Ascending aorta (tissue), 2 donors: ENCODE results near the gene OR52H1. TPM values are rescaled to one million over a fixed set of nuclear protein-coding genes. Genes with fewer than 3 reads are reported as not detected.

Experiments
- DNase-seq, 2 donors: peaks; one replicate each; pipeline ENCODE4 v3.0.0-alpha.2; 2019; ENCODE audit warnings: low spot score in 2 of 2
- H3K27ac ChIP-seq, 2 donors: fragments of 200-600 bp; sonication (generic); one replicate each; pipeline ENCODE4 v1.5.1; 2016 to 2017; ENCODE audit warnings: mild to moderate bottlenecking in 1 of 2
- H3K27me3 ChIP-seq: fragments of 200-600 bp; sonication (generic); one replicate; pipeline ENCODE4 v1.5.1; 2017
- H3K36me3 ChIP-seq, 2 donors: fragments of 200-600 bp; sonication (generic); one replicate each; pipeline ENCODE4 v1.5.1; 2016
- H3K4me1 ChIP-seq, 2 donors: fragments of 200-600 bp; sonication (generic); one replicate each; pipeline ENCODE4 v1.5.1; 2016 to 2017; ENCODE audit warnings: mild to moderate bottlenecking in 1 of 2
- H3K4me3 ChIP-seq, 2 donors: fragments of 200-600 bp; sonication (generic); one replicate each; pipeline ENCODE4 v1.5.1; 2016 to 2017; ENCODE audit warnings: mild to moderate bottlenecking in 1 of 2
- H3K9me3 ChIP-seq, 2 donors: fragments of 200-600 bp; sonication (generic); one replicate each; pipeline ENCODE4 v1.5.1; 2016
- intact Hi-C: fragments of 100-400 bp; cut with DNase I; formaldehyde crosslinking; loops from one replicate; pipeline ENCODE4 v1.15.1; 2023
- total RNA-seq: library from RNA; depleted of rRNA; stranded (reverse); fragments of >200 nt; gene quantifications from one replicate; pipeline ENCODE4 v1.1.0, GENCODE V29; 2016
- TF ChIP-seq, protein P1 (sequence below), 3 experiments: fragments of 200-600 bp in 2 of 3; fragments of 450-650 bp in 1 of 3; sonication (generic) in 2 of 3; IDR thresholded peaks; one replicate each; pipeline ENCODE4 v1.5.1; 2016 to 2019; ENCODE audit warnings: antibody characterized with exemption in 3 of 3, mild to moderate bottlenecking in 1 of 3, moderate library complexity in 1 of 3

Gene OR52H1
- total RNA-seq, 1 donor from 2014 or later, result not detected

DNA sequence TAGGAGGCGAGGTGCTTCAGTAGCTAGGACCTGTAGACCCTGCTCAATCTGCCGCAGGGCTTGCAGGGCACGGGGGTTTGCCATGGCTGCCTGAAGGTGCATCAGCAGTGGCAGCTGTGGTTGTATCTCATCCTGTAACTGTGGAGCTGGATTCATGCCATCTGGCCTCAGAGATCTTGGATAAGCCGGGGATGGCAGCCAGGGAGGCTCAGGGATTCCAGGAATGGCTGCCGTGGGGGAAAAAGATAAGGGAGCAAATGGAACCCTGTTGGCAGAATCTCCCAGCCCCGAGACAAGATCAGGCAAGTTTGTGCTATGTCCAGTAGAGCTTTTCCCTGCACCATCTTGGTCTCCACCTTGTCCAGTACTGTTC, 40.4 kb downstream of the OR52H1 start:
- TF ChIP-seq, protein P1, sequence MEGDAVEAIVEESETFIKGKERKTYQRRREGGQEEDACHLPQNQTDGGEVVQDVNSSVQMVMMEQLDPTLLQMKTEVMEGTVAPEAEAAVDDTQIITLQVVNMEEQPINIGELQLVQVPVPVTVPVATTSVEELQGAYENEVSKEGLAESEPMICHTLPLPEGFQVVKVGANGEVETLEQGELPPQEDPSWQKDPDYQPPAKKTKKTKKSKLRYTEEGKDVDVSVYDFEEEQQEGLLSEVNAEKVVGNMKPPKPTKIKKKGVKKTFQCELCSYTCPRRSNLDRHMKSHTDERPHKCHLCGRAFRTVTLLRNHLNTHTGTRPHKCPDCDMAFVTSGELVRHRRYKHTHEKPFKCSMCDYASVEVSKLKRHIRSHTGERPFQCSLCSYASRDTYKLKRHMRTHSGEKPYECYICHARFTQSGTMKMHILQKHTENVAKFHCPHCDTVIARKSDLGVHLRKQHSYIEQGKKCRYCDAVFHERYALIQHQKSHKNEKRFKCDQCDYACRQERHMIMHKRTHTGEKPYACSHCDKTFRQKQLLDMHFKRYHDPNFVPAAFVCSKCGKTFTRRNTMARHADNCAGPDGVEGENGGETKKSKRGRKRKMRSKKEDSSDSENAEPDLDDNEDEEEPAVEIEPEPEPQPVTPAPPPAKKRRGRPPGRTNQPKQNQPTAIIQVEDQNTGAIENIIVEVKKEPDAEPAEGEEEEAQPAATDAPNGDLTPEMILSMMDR (IDR thresholded peaks at IDR 0.05), result no peak
- Histone ChIP-seq H3K9me3 (no peaks in the 10 kb centered on the region), H3K4me1 (no peaks in the 10 kb centered on the region), H3K27ac (no peak overlapping the region), H3K4me3 (no peak overlapping the region), H3K36me3 (no peaks in the 10 kb centered on the region), H3K27me3 (no peaks in the 10 kb centered on the region)
- DNase-seq, result no peak
- intact Hi-C loops, result no loop called here

DNA sequence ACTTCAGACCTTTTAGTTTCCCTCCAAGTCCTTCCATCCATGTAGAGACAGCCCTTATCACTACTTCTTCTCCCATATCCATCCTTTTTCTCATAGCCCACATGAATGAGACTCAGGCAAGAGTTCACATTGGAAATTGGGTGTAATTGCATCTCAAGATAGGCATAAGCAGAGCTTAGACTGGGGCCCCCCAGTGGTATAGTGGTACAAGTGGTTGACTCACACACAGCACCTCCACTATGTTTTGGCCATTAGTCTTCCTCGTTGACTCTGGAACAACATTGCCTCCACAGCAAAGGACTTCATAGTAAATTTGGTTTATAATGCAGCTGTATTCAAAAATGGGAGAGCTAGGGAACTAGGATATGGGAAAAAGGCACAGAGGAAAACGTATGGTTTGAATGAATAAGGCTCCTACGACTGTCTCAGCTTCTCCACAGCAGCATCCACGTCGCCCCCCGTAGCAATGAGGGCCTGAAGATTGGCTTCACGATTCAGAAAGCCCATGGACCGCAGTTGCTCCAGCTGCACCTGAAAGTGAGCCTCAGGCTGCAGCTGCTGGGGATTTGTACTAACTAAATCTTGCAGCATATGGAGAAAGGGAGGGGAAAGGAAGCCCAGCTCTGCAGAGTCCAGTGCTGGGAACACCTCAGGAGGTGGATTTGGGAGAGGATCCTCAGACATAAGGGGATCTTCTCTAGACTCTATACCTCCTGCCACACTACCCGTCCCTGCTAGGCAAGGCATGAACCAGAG, 41.0 kb downstream of the OR52H1 start:
- intact Hi-C loops, result no loop called here
- Histone ChIP-seq H3K27ac (no peak overlapping the region), H3K27me3 (no peaks in the 10 kb centered on the region), H3K4me3 (no peak overlapping the region), H3K9me3 (no peaks in the 10 kb centered on the region), H3K36me3 (no peaks in the 10 kb centered on the region), H3K4me1 (no peaks in the 10 kb centered on the region)
- TF ChIP-seq, protein P1 (IDR thresholded peaks at IDR 0.05), result no peak
- no peak for DNase-seq

DNA sequence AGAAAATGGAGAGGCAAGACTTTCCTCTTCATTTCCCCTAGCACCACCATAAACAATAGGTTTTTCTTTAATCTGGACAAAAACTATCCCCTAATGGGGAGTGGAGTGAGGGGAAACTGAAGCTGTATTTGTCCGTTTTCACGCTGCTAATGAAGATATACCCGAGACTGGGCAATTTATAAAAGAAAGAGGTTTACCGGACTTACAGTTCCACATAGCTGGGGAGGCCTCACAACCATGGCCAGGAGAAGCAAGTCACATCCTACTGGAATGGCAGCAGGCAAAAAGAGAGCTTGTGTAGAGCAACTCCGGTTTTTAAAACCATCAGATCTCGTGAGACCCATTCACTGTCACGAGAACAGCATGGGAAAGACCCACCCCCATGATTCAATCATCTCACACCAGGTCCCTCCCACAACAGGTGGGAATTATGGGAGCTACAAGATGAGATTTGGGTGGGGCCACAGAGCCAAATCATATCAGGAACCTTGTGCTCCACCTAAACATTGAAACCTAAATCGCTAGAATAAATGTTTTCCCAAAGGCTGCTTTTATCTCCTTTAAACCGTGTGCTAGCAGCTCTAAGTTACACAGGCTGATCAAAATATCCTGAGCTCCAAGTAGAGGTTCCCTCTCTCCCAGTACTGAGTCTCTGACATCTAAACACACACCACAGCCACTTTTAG, 42.8 kb downstream of the OR52H1 start:
- Histone ChIP-seq H3K36me3 (no peaks in the 10 kb centered on the region), H3K9me3 (no peaks in the 10 kb centered on the region), H3K4me3 (no peak overlapping the region), H3K4me1 (no peaks in the 10 kb centered on the region), H3K27ac (no peak overlapping the region), H3K27me3 (no peaks in the 10 kb centered on the region)
- DNase-seq, result no peak
- intact Hi-C loops, result no loop called here
- TF ChIP-seq, protein P1 (IDR thresholded peaks at IDR 0.05), result no peak

GRCh38 chr11:5504403-5504921, 43.9 kb downstream of the OR52H1 start:
- no peak overlapping the region for H3K27ac ChIP-seq
- intact Hi-C loops, result no loop called here
- TF ChIP-seq, protein P1 (IDR thresholded peaks at IDR 0.05), result no peak
- no peaks in the 10 kb centered on the region for H3K9me3 ChIP-seq
- no peaks in the 10 kb centered on the region for H3K36me3 ChIP-seq
- no peaks in the 10 kb centered on the region for H3K27me3 ChIP-seq
- DNase-seq, result no peak
- no peaks in the 10 kb centered on the region for H3K4me1 ChIP-seq
- no peak overlapping the region for H3K4me3 ChIP-seq

DNA sequence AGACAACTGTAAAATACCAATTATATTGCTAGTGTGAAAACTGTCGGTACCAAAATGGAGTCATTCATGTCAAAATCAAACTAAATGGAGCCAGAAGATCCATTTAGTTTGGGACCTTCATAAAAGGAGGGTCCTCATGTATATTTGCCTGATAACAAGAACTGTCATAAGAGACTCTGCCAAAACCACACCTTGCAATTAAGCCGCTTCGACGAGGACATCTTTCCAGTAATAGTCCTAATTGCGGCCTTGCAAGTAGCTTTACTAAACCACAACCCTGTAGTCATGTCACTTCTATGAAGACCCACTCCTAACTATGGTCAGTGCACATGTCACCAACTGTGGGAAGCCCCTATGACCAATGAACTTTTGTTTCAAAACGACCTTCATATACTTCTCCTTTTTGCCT, 47.9 kb downstream of the OR52H1 start:
- Histone ChIP-seq H3K4me1 (no peaks in the 10 kb centered on the region), H3K27ac (no peak overlapping the region), H3K4me3 (no peak overlapping the region), H3K36me3 (no peaks in the 10 kb centered on the region), H3K9me3 (no peaks in the 10 kb centered on the region), H3K27me3 (no peaks in the 10 kb centered on the region)
- no peak for DNase-seq
- intact Hi-C loops, result no loop called here
- TF ChIP-seq, protein P1 (IDR thresholded peaks at IDR 0.05), result no peak
